ENCODE results near the gene C8G.

DNA sequence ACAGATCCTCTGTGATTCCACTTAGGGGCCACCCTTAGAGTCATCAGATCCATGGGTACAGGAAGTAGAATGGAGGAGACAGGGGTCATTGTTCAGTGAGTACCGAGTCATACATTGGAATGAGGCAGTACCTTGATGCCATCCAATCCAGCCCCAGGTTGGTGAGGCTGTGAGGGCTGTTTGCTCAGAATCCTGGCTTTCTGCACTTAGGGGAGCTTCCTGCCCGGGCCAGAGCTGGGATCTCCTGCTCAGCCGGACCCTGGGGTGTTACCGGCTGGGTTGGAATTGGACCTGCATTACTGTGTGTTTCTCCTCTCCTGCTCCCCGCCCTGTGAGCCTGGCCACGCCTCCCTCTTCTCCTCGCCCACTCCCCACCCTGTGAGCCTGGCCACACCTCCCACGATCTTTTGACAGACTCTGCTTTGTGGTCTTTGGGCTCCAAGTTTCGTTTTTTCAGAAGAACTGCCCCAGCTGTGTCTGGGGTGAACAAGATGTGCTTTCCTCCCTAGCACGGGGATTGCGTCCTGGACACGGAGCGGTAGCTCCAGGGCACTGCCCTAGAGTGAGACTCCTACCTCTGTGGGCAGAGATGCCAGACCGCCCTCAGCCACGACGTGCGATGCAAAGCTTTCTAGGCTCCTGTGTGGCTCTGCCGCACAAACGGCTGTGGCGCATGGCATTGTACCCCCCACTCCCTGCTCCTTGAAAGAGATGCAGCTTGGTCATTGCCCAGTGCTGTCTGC, 43.4 kb upstream of the C8G start:
- TF ChIP-seq, protein P1, sequence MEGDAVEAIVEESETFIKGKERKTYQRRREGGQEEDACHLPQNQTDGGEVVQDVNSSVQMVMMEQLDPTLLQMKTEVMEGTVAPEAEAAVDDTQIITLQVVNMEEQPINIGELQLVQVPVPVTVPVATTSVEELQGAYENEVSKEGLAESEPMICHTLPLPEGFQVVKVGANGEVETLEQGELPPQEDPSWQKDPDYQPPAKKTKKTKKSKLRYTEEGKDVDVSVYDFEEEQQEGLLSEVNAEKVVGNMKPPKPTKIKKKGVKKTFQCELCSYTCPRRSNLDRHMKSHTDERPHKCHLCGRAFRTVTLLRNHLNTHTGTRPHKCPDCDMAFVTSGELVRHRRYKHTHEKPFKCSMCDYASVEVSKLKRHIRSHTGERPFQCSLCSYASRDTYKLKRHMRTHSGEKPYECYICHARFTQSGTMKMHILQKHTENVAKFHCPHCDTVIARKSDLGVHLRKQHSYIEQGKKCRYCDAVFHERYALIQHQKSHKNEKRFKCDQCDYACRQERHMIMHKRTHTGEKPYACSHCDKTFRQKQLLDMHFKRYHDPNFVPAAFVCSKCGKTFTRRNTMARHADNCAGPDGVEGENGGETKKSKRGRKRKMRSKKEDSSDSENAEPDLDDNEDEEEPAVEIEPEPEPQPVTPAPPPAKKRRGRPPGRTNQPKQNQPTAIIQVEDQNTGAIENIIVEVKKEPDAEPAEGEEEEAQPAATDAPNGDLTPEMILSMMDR (IDR thresholded peaks at IDR 0.05) = no peak
- TF ChIP-seq POLR2A (IDR thresholded peaks at IDR 0.05) = peak; percentile 47 to 57
